Lung (tissue), 12 donors: ENCODE data around the gene GABRG3. TPM values are rescaled to one million over a fixed set of nuclear protein-coding genes. Genes with fewer than 3 reads are reported as not detected.

Experiments used
- ATAC-seq: fragments of 200-7000 bp; cut with Tn5 transposase; one replicate; pipeline ENCODE4 v1.9.1; 2020; ENCODE audit warnings: moderate number of reproducible peaks; ENCODE audit not compliant: insufficient read depth, low FRiP score
- DNase-seq, 3 donors: peaks; one replicate each; pipeline ENCODE4 v3.0.0-alpha.2; 2013 to 2017
- H3K27ac ChIP-seq, 2 donors: one replicate each; pipeline ENCODE4 v1.5.1; 2013; ENCODE audit warnings: mild to moderate bottlenecking in 2 of 2, moderate library complexity in 2 of 2, control low read depth in 1 of 2, inconsistent platforms in 1 of 2, low read depth in 1 of 2, low read length in 1 of 2
- H3K27me3 ChIP-seq, 3 donors: one replicate each; pipeline ENCODE4 v1.5.1; 2013; ENCODE audit warnings: low read length in 2 of 3; ENCODE audit not compliant: control insufficient read depth in 3 of 3, insufficient read depth in 3 of 3
- H3K36me3 ChIP-seq, 4 donors: one replicate each; pipeline ENCODE4 v1.5.1; 2013; ENCODE audit warnings: low read length in 4 of 4, mild to moderate bottlenecking in 1 of 4, moderate library complexity in 1 of 4; ENCODE audit not compliant: control insufficient read depth in 4 of 4, insufficient read depth in 4 of 4
- H3K4me1 ChIP-seq, 5 donors: one replicate each; pipeline ENCODE4 v1.5.1; 2013; ENCODE audit warnings: low read length in 5 of 5, mild to moderate bottlenecking in 2 of 5, moderate library complexity in 1 of 5; ENCODE audit not compliant: control insufficient read depth in 5 of 5, insufficient read depth in 5 of 5
- H3K4me3 ChIP-seq: one replicate; pipeline ENCODE4 v1.5.1; 2013; ENCODE audit warnings: mild to moderate bottlenecking, control low read depth, moderate library complexity
- H3K9ac ChIP-seq, 2 donors: one replicate each; pipeline ENCODE4 v1.5.1; 2013; ENCODE audit warnings: low read length in 2 of 2, control low read depth in 1 of 2; ENCODE audit not compliant: insufficient read depth in 1 of 2
- H3K9me3 ChIP-seq, 4 donors: one replicate each; pipeline ENCODE4 v1.5.1; 2013; ENCODE audit warnings: low read length in 3 of 4, mild to moderate bottlenecking in 1 of 4, moderate library complexity in 1 of 4; ENCODE audit not compliant: control insufficient read depth in 4 of 4, insufficient read depth in 3 of 4
- WGBS, 2 donors: extraction: QIAGEN DNeasy Blood & Tissue Kit; methylation state at CpG; one replicate each; pipeline ENCODE4 v1.1.7; 2013; 5-methylcytosine and 5-hydroxymethylcytosine counted together
- polyA plus RNA-seq, 2 donors: library from polyadenylated mRNA; stranded (reverse); fragments of 200-250 nt; gene quantifications; one replicate each; pipeline ENCODE4 v1.2.1, GENCODE V29; 2013
- total RNA-seq, 2 donors: library from RNA; depleted of rRNA in 1 of 2; stranded (reverse); fragments of >200 nt in 1 of 2; gene quantifications; one replicate each; pipeline ENCODE4 v1.2.1, GENCODE V29; 2014 to 2021
- TF ChIP-seq, protein P1 (sequence below): IDR thresholded peaks from 2 replicates; pipeline ENCODE4 v1.5.1; 2012; ENCODE audit warnings: mild to moderate bottlenecking; ENCODE audit errors: control extremely low read depth, extremely low read depth
- donor health status: control.
- donor health status: control.
- donor health status: Bipolar disorder and iron deficiency.
- donor health status: healthy.
- donor health status: DM: yes; HTN: yes; CAD: no.

GABRG3 gene
- total and polyA plus RNA-seq, 4 donors = 16.9 TPM; not detected in 3

DNA sequence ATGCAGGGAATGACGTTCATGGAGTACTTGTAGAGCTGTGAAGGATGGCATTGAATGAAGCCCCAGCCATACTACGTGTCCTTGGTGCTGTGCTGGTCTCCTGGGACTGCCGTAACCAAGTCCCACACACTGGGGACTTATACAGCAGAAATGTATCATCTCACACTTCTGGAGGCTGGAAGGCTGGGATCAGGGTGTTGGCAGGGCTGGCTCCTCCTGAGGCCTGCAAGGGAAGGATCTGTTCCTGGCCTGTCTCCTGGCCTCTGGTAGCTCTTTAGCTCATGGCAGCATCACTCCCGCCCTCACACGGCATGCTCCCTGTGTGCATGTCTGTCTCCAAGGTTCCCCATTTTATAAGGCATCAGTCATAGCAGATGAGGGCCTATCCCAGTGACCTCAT is 29.5 kb upstream of the GABRG3 start:
- DNase-seq = peak; percentile 42 to 69 (median 61)
- Histone ChIP-seq H3K9me3 (peaks cover 0 to 4% (median 0%) of the 10 kb centered on the region in 4 donors), H3K36me3 (no peaks in the 10 kb centered on the region), H3K4me3 (no peak overlapping the region), H3K27ac (no peak overlapping the region), H3K9ac (no peak overlapping the region), H3K27me3 (no peaks in the 10 kb centered on the region), H3K4me1 (no peaks in the 10 kb centered on the region)
- TF ChIP-seq, protein P1, sequence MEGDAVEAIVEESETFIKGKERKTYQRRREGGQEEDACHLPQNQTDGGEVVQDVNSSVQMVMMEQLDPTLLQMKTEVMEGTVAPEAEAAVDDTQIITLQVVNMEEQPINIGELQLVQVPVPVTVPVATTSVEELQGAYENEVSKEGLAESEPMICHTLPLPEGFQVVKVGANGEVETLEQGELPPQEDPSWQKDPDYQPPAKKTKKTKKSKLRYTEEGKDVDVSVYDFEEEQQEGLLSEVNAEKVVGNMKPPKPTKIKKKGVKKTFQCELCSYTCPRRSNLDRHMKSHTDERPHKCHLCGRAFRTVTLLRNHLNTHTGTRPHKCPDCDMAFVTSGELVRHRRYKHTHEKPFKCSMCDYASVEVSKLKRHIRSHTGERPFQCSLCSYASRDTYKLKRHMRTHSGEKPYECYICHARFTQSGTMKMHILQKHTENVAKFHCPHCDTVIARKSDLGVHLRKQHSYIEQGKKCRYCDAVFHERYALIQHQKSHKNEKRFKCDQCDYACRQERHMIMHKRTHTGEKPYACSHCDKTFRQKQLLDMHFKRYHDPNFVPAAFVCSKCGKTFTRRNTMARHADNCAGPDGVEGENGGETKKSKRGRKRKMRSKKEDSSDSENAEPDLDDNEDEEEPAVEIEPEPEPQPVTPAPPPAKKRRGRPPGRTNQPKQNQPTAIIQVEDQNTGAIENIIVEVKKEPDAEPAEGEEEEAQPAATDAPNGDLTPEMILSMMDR = no peak
- WGBS, 2 donors = 77 to 86% methylated on average over 5 of the region's 5 CpGs
- ATAC-seq = no peak

DNA sequence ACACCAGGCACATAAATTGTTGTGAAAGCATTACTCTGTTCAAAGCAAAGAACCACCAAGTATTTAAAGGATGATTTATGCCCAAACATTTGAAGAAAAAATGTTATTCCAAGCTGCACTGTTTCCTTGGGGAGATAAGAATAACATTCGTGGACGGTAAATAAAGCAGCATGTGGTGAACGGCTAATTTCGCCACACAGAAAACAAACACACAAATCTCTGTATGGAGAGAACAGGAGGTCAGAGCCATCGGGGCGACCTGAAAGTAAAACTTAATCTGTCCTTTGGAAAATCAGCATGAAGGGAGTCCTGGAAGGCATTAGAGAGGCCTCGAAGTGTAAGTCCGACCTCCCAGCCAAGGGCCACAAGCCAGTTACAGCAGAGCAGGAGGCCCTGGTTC is 27.1 kb upstream of the GABRG3 start:
- H3K36me3 ChIP-seq = no peaks in the 10 kb centered on the region
- no peak overlapping the region for H3K4me3 ChIP-seq
- H3K9ac ChIP-seq = no peak overlapping the region
- DNase-seq (peak in 2 of 3 donors; percentile 29 to 66), ATAC-seq (no peak)
- 51 to 55% methylated on average over 8 of the region's 8 CpGs for WGBS, 2 donors
- H3K27me3 ChIP-seq = no peaks in the 10 kb centered on the region
- peaks cover 0 to 4% (median 0%) of the 10 kb centered on the region in 4 donors for H3K9me3 ChIP-seq
- no peaks in the 10 kb centered on the region for H3K4me1 ChIP-seq
- H3K27ac ChIP-seq = no peak overlapping the region
- TF ChIP-seq, protein P1 = no peak

DNA sequence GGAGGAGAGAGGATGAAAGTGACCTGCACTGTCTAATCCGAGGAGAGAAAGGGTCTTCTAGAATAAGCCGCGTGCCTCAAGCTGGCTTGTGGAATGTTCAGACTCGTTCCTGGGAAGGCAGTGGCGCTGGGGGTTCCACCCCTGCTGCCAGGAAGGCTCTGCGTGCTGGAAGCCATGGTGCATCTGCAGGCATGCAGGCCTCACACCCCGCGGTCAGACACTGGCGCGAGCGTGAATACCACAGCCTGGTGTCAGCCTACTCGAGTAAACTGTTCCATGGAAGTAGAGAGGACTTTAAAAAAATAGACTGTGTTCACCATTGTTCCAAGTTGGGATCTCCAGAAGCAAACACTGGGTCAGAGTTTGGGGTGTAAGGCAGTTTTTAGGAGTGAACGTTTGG is 25.9 kb upstream of the GABRG3 start:
- Histone ChIP-seq H3K9ac (no peak overlapping the region), H3K4me3 (no peak overlapping the region)
- DNase-seq = no peak

More for the DNA sequence above, 25.9 kb upstream of the GABRG3 start:
- Histone ChIP-seq H3K9me3 (peaks cover 0 to 4% (median 0%) of the 10 kb centered on the region in 4 donors), H3K36me3 (no peaks in the 10 kb centered on the region), H3K27me3 (peaks cover 0 to under 1% (median 0%) of the 10 kb centered on the region in 3 donors), H3K27ac (no peak overlapping the region), H3K4me1 (no peaks in the 10 kb centered on the region)
- 82 to 83% methylated on average over 13 of the region's 13 CpGs for WGBS, 2 donors
- TF ChIP-seq, protein P1 = no peak
- no peak for ATAC-seq
